GM12878 (cell line): ENCODE data around the gene CCDC190. TPM values are rescaled to one million over a fixed set of nuclear protein-coding genes. Genes with fewer than 3 reads are reported as not detected.

Experiments used
- ATAC-seq: fragments of 200-7000 bp; cut with Tn5 transposase; 3 replicates; pipeline ENCODE4 v1.9.1; 2020; ENCODE audit warnings: mild to moderate bottlenecking, moderate library complexity
- BruUV-seq: library from RNA; stranded (reverse); fragments of 400-500 nt; replicated peaks from 2 replicates; lab custom pipeline; 2021; lab: Mats Ljungman, UMichigan
- CTCF ChIA-PET: fragments of 300-600 bp; sonication (Branson Sonifier 250); formaldehyde crosslinking; extraction: SDS; loops from one replicate; lab custom pipeline; 2021; ENCODE audit warnings: inconsistent platforms; lab: Yijun Ruan, JAX
- POLR2A ChIA-PET: fragments of 350-600 bp; formaldehyde crosslinking; extraction: SDS; loops from one replicate; lab custom pipeline; 2021; ENCODE audit warnings: inconsistent platforms; lab: Charles Lee
- RAD21 ChIA-PET: fragments of 300-600 bp; sonication (Branson Sonifier 250); formaldehyde crosslinking; loops from one replicate; lab custom pipeline; 2023; ENCODE audit warnings: antibody characterized with exemption; ENCODE audit not compliant: unreplicated experiment; lab: Charles Lee
- SMC1A ChIA-PET: fragments of 300-600 bp; sonication (Branson Sonifier 250); formaldehyde crosslinking; loops from one replicate; lab custom pipeline; 2023; ENCODE audit not compliant: unreplicated experiment, uncharacterized antibody; lab: Charles Lee
- DNase-seq: peaks from one replicate; pipeline ENCODE4 v3.0.0-alpha.2; 2011; ENCODE audit warnings: low read depth, low spot score
- FAIRE-seq: peaks from 3 replicates; lab custom pipeline; 2011; peaks lifted over from hg19 to GRCh38; lab: Jason Lieb, UNC
- H2AFZ ChIP-seq: 2 replicates; pipeline ENCODE4 v1.6.0; 2011; ENCODE audit warnings: low read depth, low read length, control low read depth; ENCODE audit not compliant: control insufficient read depth
- H3K27ac ChIP-seq: 2 replicates; pipeline ENCODE4 v1.5.1; 2011; ENCODE audit warnings: control low read depth; ENCODE audit not compliant: control insufficient read depth, insufficient read depth
- H3K27me3 ChIP-seq, 2 experiments: replicated peaks in 1 of 2; 2 replicates each; pipeline versions ENCODE4 v1.6.0 to v1.6.1; 2011; ENCODE audit warnings: low read length in 1 of 2; ENCODE audit not compliant: control insufficient read depth in 2 of 2, insufficient read depth in 2 of 2
- H3K36me3 ChIP-seq, 2 experiments: 2 replicates each; pipeline ENCODE4 v1.5.1; 2011; ENCODE audit warnings: low read length in 1 of 2; ENCODE audit not compliant: control insufficient read depth in 2 of 2, insufficient read depth in 2 of 2
- H3K4me1 ChIP-seq: 2 replicates; pipeline ENCODE4 v1.6.1; 2011; ENCODE audit warnings: mild to moderate bottlenecking, low read length, moderate library complexity, mixed read lengths; ENCODE audit not compliant: control insufficient read depth, insufficient read depth
- H3K4me2 ChIP-seq: 2 replicates; pipeline ENCODE4 v1.6.0; 2011; ENCODE audit warnings: control low read depth; ENCODE audit not compliant: control insufficient read depth, insufficient read depth
- H3K4me3 ChIP-seq: fragments of 200-600 bp; sonication (generic); 2 replicates; pipeline ENCODE4 v1.5.1; 2016
- H3K79me2 ChIP-seq: 2 replicates; pipeline ENCODE4 v1.6.0; 2011; ENCODE audit warnings: low read length; ENCODE audit not compliant: control insufficient read depth, insufficient read depth
- H3K9ac ChIP-seq: 2 replicates; pipeline ENCODE4 v1.8.0; 2011; ENCODE audit warnings: low read length, control low read depth, mixed read lengths; ENCODE audit not compliant: control insufficient read depth, insufficient read depth
- H3K9me3 ChIP-seq: replicated peaks from 3 replicates; pipeline ENCODE4 v1.5.1; 2011; ENCODE audit warnings: mild to moderate bottlenecking, low read length; ENCODE audit not compliant: control insufficient read depth, insufficient read depth
- H4K20me1 ChIP-seq: 2 replicates; pipeline ENCODE4 v1.6.0; 2011; ENCODE audit not compliant: control insufficient read depth, insufficient read depth
- WGBS: methylation state at CpG from one replicate; pipeline ENCODE4 v1.1.6; 2016; ENCODE audit warnings: low lambda C conversion rate; ENCODE audit not compliant: insufficient replicate concordance, insufficient coverage; ENCODE audit errors: missing lambda C conversion rate; 5-methylcytosine and 5-hydroxymethylcytosine counted together
- in situ Hi-C: fragments of 300-500 bp; cut with MboI; formaldehyde crosslinking; loops from 9 replicates; pipeline ENCODE4 v1.14.3; 2018; ENCODE audit warnings: mixed read lengths
- intact Hi-C: fragments of 100-400 bp; cut with micrococcal nuclease; formaldehyde crosslinking; loops from one replicate; pipeline ENCODE4 v1.14.2; 2022; ENCODE audit not compliant: unreplicated experiment
- polyA plus RNA-seq, 11 experiments: library from polyadenylated mRNA; depleted of rRNA in 4 of 11; unstranded in 6 of 11; stranded (reverse) in 5 of 11; fragments of >200 nt; fragmentation: Nextera tagmentation in 4 of 11; fragmentation: Illumina TruSeq in 1 of 11; extraction: Ambion mirVana in 4 of 11; extraction: Trizol in 1 of 11; gene quantifications; 1 replicate in 1 of 11; 2 replicates in 10 of 11; pipeline versions ENCODE4 v1.2.1 to v1.2.3, GENCODE V29; 2011 to 2016; ENCODE audit warnings: inconsistent platforms in 2 of 11, missing spikeins in 2 of 11, low read depth in 1 of 11
- total RNA-seq, 4 experiments: library from RNA; depleted of rRNA in 3 of 4; stranded (reverse); fragments of >200 nt in 3 of 4; fragmentation: Illumina TruSeq in 1 of 4; extraction: Trizol in 1 of 4; gene quantifications; 2 replicates each; pipeline versions ENCODE4 v1.2.1 to v1.2.3, GENCODE V29; 2013 to 2021
- TF ChIP-seq, protein P1 (sequence below): fragments of 450-650 bp; conservative IDR thresholded peaks from 2 replicates; pipeline ENCODE4 v1.6.1; 2017; ENCODE audit warnings: mild to moderate bottlenecking, moderate library complexity
- TF ChIP-seq, protein P2 (sequence below): fragments of 450-650 bp; formaldehyde crosslinking; IDR thresholded peaks from 2 replicates; pipeline ENCODE4 v1.4.0; 2020; ENCODE audit warnings: mild to moderate bottlenecking, moderate library complexity

Gene CCDC190
- total and polyA plus RNA-seq, 10 of the 15 experiments (the other 5 are each of a cell fraction or from before 2014, with no cell fraction given), result not detected

DNA sequence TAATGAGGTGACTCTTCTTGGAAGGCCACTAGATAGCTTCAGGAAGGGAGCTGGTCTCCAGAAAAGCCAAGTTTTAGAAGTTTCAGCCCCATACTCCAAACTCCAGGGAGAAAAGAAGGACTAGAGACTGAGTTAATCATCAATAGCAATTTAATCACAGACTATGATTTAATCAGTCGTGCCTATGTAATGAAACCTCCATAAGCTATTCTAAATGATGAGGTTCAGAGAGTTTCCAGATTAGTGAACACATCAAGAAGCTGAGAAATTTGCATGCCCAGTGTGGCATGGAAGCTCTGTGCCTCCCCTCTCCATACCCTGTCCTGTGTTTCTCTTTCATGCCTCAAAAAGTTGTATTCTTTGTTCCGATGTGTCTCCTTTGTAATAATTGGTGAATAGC is 49.2 kb upstream of the CCDC190 start:
- Histone ChIP-seq H3K9ac (no peak overlapping the region), H3K9me3 (peaks cover 1% of the 10 kb centered on the region; the same call in 1 of the 3 replicates), H3K27ac (no peak overlapping the region), H3K27me3 (no peaks in the 10 kb centered on the region), H3K4me1 (no peaks in the 10 kb centered on the region), H3K4me3 (no peak overlapping the region), H3K4me2 (no peak overlapping the region), H3K79me2 (no peaks in the 10 kb centered on the region), H3K36me3 (no peaks in the 10 kb centered on the region), H4K20me1 (no peaks in the 10 kb centered on the region), H2AFZ (no peak overlapping the region)
- ChIA-PET POLR2A (no interaction called here), CTCF (interaction anchor here (0.8 to 1.2 kb wide), 2 partner anchors 13 to 31 kb away, joined by 3 to 4 read pairs; no protein-coding TSS in a partner anchor), SMC1A (no interaction called here), RAD21 (no interaction called here)
- no peak for DNase-seq
- intact Hi-C loops (no loop called here), in situ Hi-C loops (no loop called here)
- 36% methylated on average over 2 of the region's 2 CpGs for WGBS
- FAIRE-seq, result no peak
- BruUV-seq, result no TSS peak
- TF ChIP-seq, protein P1, sequence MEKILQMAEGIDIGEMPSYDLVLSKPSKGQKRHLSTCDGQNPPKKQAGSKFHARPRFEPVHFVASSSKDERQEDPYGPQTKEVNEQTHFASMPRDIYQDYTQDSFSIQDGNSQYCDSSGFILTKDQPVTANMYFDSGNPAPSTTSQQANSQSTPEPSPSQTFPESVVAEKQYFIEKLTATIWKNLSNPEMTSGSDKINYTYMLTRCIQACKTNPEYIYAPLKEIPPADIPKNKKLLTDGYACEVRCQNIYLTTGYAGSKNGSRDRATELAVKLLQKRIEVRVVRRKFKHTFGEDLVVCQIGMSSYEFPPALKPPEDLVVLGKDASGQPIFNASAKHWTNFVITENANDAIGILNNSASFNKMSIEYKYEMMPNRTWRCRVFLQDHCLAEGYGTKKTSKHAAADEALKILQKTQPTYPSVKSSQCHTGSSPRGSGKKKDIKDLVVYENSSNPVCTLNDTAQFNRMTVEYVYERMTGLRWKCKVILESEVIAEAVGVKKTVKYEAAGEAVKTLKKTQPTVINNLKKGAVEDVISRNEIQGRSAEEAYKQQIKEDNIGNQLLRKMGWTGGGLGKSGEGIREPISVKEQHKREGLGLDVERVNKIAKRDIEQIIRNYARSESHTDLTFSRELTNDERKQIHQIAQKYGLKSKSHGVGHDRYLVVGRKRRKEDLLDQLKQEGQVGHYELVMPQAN, result no peak
- TF ChIP-seq, protein P2, sequence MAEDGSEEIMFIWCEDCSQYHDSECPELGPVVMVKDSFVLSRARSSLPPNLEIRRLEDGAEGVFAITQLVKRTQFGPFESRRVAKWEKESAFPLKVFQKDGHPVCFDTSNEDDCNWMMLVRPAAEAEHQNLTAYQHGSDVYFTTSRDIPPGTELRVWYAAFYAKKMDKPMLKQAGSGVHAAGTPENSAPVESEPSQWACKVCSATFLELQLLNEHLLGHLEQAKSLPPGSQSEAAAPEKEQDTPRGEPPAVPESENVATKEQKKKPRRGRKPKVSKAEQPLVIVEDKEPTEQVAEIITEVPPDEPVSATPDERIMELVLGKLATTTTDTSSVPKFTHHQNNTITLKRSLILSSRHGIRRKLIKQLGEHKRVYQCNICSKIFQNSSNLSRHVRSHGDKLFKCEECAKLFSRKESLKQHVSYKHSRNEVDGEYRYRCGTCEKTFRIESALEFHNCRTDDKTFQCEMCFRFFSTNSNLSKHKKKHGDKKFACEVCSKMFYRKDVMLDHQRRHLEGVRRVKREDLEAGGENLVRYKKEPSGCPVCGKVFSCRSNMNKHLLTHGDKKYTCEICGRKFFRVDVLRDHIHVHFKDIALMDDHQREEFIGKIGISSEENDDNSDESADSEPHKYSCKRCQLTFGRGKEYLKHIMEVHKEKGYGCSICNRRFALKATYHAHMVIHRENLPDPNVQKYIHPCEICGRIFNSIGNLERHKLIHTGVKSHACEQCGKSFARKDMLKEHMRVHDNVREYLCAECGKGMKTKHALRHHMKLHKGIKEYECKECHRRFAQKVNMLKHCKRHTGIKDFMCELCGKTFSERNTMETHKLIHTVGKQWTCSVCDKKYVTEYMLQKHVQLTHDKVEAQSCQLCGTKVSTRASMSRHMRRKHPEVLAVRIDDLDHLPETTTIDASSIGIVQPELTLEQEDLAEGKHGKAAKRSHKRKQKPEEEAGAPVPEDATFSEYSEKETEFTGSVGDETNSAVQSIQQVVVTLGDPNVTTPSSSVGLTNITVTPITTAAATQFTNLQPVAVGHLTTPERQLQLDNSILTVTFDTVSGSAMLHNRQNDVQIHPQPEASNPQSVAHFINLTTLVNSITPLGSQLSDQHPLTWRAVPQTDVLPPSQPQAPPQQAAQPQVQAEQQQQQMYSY (CRISPR knock-in tag), result no peak
- ATAC-seq, result no peak
